Measurements from ENCODE around the gene EIF3K.

DNA sequence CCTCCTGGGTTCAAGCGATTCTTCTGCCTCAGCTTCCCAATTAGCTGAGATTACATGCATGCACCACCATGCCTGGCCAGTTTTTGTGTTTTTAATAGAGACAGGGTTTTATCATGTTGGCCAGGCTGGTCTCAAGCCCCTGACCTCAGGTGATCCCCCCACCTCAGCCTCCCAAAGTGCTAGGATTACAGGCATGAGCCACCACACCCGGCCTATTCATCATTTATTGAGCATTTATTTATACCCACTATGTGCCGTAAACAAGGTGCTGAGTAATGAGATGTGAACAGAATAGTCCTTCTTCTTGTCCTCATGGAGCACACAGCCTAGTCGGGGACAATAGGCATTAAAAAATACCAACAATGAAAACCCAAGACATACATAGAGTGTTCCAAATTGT is 54.0 kb downstream of the EIF3K start:
- TF ChIP-seq, protein P1, sequence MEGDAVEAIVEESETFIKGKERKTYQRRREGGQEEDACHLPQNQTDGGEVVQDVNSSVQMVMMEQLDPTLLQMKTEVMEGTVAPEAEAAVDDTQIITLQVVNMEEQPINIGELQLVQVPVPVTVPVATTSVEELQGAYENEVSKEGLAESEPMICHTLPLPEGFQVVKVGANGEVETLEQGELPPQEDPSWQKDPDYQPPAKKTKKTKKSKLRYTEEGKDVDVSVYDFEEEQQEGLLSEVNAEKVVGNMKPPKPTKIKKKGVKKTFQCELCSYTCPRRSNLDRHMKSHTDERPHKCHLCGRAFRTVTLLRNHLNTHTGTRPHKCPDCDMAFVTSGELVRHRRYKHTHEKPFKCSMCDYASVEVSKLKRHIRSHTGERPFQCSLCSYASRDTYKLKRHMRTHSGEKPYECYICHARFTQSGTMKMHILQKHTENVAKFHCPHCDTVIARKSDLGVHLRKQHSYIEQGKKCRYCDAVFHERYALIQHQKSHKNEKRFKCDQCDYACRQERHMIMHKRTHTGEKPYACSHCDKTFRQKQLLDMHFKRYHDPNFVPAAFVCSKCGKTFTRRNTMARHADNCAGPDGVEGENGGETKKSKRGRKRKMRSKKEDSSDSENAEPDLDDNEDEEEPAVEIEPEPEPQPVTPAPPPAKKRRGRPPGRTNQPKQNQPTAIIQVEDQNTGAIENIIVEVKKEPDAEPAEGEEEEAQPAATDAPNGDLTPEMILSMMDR (IDR thresholded peaks at IDR 0.05): no peak
- no peak for TF ChIP-seq POLR2A (IDR thresholded peaks at IDR 0.05)
